ENCODE results near the gene SPTBN1.

SPTBN1 gene

DNA sequence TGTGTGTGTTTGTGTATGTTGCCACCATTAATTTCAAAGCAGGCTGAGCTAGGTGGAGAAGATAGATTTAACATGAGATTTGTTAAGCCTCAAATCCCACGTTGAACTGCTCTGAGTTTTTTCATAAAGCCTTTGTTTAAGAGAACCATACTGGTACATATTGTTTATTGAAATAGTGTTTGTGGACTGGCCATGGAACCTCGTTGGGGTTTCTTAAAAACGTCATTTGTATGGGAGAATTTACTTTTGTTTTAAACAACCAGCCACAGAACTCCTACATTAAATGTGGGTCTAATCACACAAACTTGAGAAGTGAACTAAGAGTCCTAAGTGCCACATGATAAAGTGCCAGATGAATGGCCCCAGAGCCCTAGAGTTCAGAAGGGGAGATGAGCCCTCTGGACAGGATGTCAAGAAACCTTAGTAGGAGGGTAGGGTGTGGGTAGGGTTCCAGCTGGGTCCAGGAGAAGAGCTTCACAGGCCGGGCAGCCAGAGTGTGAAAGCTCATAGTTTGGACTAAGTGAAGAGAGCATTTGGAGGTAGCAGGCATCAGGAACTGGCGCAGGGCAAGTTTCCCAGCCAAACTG, 146.7 kb downstream of the SPTBN1 start:
- Histone ChIP-seq H3K4me3 (ENCODE audit: low read depth, low read length) (no peak overlapping the region), H3K27me3 (replicated peaks) (no peaks in the 10 kb centered on the region), H3K36me3 (replicated peaks) (peaks cover 25% of the 10 kb centered on the region), H3K27ac (peak overlapping the region; percentile 62)
- DNase-seq = no peak
- TF ChIP-seq, protein P1, sequence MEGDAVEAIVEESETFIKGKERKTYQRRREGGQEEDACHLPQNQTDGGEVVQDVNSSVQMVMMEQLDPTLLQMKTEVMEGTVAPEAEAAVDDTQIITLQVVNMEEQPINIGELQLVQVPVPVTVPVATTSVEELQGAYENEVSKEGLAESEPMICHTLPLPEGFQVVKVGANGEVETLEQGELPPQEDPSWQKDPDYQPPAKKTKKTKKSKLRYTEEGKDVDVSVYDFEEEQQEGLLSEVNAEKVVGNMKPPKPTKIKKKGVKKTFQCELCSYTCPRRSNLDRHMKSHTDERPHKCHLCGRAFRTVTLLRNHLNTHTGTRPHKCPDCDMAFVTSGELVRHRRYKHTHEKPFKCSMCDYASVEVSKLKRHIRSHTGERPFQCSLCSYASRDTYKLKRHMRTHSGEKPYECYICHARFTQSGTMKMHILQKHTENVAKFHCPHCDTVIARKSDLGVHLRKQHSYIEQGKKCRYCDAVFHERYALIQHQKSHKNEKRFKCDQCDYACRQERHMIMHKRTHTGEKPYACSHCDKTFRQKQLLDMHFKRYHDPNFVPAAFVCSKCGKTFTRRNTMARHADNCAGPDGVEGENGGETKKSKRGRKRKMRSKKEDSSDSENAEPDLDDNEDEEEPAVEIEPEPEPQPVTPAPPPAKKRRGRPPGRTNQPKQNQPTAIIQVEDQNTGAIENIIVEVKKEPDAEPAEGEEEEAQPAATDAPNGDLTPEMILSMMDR (IDR thresholded peaks at IDR 0.05; ENCODE audit: low read depth, low read length, missing control alignments) = no peak
- in situ Hi-C loops (cut with HindIII; ENCODE audit: low pct_ligation_motif_present, low sequenced_read_pairs) = no loop called here

DNA sequence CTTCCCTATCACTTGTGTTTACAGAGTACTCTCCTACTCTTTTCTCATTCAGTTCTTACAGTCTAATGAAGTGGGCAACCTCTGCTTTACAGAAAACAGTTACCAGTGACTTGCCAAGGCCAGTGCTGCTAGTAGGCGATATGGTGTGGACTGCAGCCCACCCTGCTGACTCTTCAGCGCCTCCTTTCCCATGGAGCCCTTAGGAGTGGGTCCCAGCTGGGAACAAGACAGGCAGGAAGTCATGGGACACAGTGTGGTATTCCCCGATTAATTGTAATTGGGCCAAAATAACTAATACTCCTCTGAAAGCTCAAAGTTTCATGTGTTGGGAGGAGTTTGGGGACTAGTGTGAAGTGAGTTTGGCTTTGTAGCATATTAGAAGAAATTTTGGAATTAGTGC, 147.2 kb downstream of the SPTBN1 start:
- H3K27me3 ChIP-seq (replicated peaks) = no peaks in the 10 kb centered on the region
- peaks cover 25% of the 10 kb centered on the region for H3K36me3 ChIP-seq (replicated peaks)
- H3K27ac ChIP-seq = peak overlapping the region; percentile 62
- H3K4me3 ChIP-seq (ENCODE audit: low read depth, low read length) = no peak overlapping the region
- in situ Hi-C loops (cut with HindIII; ENCODE audit: low pct_ligation_motif_present, low sequenced_read_pairs) = no loop called here
- DNase-seq = peak; percentile 35
- TF ChIP-seq, protein P1 (IDR thresholded peaks at IDR 0.05; ENCODE audit: low read depth, low read length, missing control alignments) = peak; percentile 23

DNA sequence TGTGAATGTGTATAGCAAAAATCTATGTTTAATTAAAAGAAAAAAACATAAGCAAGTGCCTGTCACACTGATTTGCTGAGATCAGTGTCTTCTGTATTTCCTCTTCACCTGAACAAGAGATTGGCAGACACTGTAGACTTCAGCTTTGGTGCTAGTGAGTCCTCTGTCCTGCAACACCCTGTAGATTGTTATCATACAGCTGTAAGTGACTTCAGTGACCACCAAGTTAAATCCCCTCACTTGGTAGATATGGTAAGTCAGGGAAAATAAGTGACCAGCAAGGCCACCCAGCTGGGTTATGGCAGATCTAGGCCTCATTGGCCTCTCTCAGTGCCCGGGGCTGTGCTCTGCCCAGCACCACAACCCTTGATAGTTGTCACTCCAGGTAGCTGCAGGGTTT, 147.7 kb downstream of the SPTBN1 start:
- in situ Hi-C loops (cut with HindIII; ENCODE audit: low pct_ligation_motif_present, low sequenced_read_pairs) = no loop called here
- TF ChIP-seq, protein P1 (IDR thresholded peaks at IDR 0.05; ENCODE audit: low read depth, low read length, missing control alignments) = no peak
- H3K27me3 ChIP-seq (replicated peaks) = no peaks in the 10 kb centered on the region
- H3K36me3 ChIP-seq (replicated peaks) = peaks cover 24% of the 10 kb centered on the region
- peak overlapping the region; percentile 62 for H3K27ac ChIP-seq
- H3K4me3 ChIP-seq (ENCODE audit: low read depth, low read length) = no peak overlapping the region
- DNase-seq = no peak

DNA sequence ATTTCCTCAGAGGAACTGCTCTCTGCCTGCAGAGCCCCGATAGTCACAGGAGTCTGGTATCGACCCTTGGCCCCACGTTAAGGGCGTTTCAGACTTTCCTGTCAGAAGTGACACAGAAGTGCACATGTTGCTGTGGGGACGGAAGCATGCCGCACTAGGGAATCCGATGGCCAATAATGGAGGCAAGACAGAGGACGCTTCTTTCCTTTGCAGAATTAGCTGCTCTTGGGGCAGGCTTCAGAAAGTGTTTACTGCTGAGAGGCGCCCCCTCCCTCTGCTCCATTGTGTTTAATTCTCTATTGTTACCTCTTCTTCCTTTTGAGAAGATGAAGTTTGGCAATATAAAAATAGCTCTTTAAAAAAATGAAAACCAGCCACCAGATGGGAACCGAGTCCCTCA, 148.7 kb downstream of the SPTBN1 start:
- H3K4me3 ChIP-seq (ENCODE audit: low read depth, low read length) = no peak overlapping the region
- H3K27ac ChIP-seq = peak overlapping the region; percentile 1
- in situ Hi-C loops (cut with HindIII; ENCODE audit: low pct_ligation_motif_present, low sequenced_read_pairs) = no loop called here

DNA sequence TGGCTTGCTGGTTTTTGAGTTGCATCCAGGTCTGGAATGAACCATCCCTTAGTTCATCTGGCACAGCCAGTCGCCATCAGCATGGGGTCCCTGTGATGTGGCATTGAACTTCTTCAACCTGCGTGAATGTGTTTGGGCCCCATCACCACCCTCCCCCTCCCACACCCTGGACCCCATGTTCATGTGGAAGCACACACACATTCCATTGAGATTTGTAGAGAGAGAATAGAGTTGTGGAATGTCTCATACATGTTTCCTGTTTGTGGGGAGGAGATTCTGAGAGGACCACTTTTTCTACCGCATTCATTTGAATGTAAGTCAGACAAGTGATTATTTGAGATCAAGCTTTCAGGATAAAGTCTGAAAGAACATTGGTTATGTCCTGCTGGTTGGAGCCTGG, 149.7 kb downstream of the SPTBN1 start:
- in situ Hi-C loops (cut with HindIII; ENCODE audit: low pct_ligation_motif_present, low sequenced_read_pairs) = no loop called here
- DNase-seq = peak; percentile 50
- Histone ChIP-seq H3K36me3 (replicated peaks) (peaks cover 7% of the 10 kb centered on the region), H3K27me3 (replicated peaks) (no peaks in the 10 kb centered on the region), H3K4me3 (ENCODE audit: low read depth, low read length) (no peak overlapping the region), H3K27ac (peak overlapping the region; percentile 47)
- TF ChIP-seq, protein P1 (IDR thresholded peaks at IDR 0.05; ENCODE audit: low read depth, low read length, missing control alignments) = no peak

More for the DNA sequence above, 148.7 kb downstream of the SPTBN1 start:
- Histone ChIP-seq H3K27me3 (replicated peaks) (no peaks in the 10 kb centered on the region), H3K36me3 (replicated peaks) (peaks cover 13% of the 10 kb centered on the region)
- no peak for DNase-seq
- TF ChIP-seq, protein P1 (IDR thresholded peaks at IDR 0.05; ENCODE audit: low read depth, low read length, missing control alignments) = no peak

DNA sequence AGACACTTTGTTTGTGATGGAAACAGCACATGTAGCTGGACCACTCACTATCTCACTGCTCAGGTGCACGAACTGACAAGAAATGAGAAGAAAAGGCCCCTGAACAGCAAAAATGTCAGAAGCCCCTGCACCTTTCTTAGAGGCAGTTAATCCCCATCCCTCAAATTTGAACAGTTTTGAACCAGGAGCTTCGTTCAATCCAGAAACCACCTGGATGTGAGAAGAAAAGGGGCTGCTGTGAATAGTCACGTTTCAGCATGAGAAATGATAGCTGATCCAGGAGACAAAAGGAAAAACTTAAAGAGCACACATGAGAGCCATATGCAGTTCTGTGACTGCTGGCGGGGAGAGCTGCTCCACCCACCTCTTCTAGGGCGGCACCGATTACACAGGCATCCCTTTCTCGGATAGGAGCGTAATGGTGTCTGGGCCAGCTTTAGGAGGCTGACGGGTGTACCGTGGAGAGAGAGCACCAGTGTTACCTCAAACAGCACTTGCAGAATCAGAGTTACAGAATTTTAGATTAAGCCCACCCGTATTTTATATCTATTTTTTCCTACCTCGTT, 150.3 kb downstream of the SPTBN1 start:
- in situ Hi-C loops (cut with HindIII; ENCODE audit: low pct_ligation_motif_present, low sequenced_read_pairs) = no loop called here
- no peak for DNase-seq
- TF ChIP-seq, protein P1 (IDR thresholded peaks at IDR 0.05; ENCODE audit: low read depth, low read length, missing control alignments) = no peak
- H3K27me3 ChIP-seq (replicated peaks) = no peaks in the 10 kb centered on the region
- peaks cover 2% of the 10 kb centered on the region for H3K36me3 ChIP-seq (replicated peaks)
- peak overlapping the region; percentile 47 for H3K27ac ChIP-seq
- H3K4me3 ChIP-seq (ENCODE audit: low read depth, low read length) = no peak overlapping the region
